Measurements from ENCODE around the gene ABCC1. TPM values are rescaled to one million over a fixed set of nuclear protein-coding genes. Genes with fewer than 3 reads are reported as not detected.

The ABCC1 gene
- total and polyA plus RNA-seq, 2 donors (not counting 1 experiment from before 2014, with no cell fraction given): 54.1 to 178 TPM

DNA sequence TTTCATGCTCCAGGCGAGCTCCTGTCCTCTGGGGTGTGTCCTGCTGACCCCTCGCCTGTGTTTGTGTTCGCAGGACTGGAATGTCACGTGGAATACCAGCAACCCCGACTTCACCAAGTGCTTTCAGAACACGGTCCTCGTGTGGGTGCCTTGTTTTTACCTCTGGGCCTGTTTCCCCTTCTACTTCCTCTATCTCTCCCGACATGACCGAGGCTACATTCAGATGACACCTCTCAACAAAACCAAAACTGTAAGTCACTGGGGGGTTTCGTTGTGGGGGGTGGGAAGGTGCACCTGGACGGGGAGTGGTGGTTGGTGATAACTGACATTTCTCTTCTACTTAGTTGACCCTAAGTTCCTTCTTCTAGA lies 58.3 kb downstream of the ABCC1 start:
- H3K79me2 ChIP-seq (ENCODE audit: control insufficient read depth, insufficient read depth, low read length): peaks cover 36% of the 10 kb centered on the region
- no peak overlapping the region for H2AFZ ChIP-seq (ENCODE audit: low read length)
- no peak overlapping the region for H3K4me2 ChIP-seq (ENCODE audit: extremely low read depth, insufficient read depth, low read length)
- no peak overlapping the region for H3K9ac ChIP-seq (ENCODE audit: insufficient read depth, low read length)
- TF ChIP-seq, protein P1, sequence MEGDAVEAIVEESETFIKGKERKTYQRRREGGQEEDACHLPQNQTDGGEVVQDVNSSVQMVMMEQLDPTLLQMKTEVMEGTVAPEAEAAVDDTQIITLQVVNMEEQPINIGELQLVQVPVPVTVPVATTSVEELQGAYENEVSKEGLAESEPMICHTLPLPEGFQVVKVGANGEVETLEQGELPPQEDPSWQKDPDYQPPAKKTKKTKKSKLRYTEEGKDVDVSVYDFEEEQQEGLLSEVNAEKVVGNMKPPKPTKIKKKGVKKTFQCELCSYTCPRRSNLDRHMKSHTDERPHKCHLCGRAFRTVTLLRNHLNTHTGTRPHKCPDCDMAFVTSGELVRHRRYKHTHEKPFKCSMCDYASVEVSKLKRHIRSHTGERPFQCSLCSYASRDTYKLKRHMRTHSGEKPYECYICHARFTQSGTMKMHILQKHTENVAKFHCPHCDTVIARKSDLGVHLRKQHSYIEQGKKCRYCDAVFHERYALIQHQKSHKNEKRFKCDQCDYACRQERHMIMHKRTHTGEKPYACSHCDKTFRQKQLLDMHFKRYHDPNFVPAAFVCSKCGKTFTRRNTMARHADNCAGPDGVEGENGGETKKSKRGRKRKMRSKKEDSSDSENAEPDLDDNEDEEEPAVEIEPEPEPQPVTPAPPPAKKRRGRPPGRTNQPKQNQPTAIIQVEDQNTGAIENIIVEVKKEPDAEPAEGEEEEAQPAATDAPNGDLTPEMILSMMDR (conservative IDR thresholded peaks at IDR 0.05 in 1 of 2, IDR thresholded peaks at IDR 0.05 in 1 of 2; ENCODE audit: low read depth in 1 of 2, low read length in 2 of 2): no peak
- no peak for TF ChIP-seq EZH2 (IDR thresholded peaks at IDR 0.05; ENCODE audit: low read length, missing control alignments)
- DNase-seq (ENCODE audit: low read depth in 2 of 2): no peak
- H3K27me3 ChIP-seq (ENCODE audit: control insufficient read depth, insufficient read depth, low read length): no peaks in the 10 kb centered on the region
- H3K27ac ChIP-seq (ENCODE audit: insufficient read depth, low read length): no peak overlapping the region
- H3K9me3 ChIP-seq (ENCODE audit: control insufficient read depth, insufficient read depth, low read depth, low read length): no peaks in the 10 kb centered on the region
- peaks cover 7% of the 10 kb centered on the region for H3K4me1 ChIP-seq (ENCODE audit: control insufficient read depth, extremely low read depth, insufficient read depth, low read length)
- H4K20me1 ChIP-seq (ENCODE audit: control insufficient read depth, extremely low read depth, insufficient read depth, low read length): no peaks in the 10 kb centered on the region
- no peak overlapping the region for H3K4me3 ChIP-seq (replicated peaks in 1 of 4; ENCODE audit: control extremely low read depth in 1 of 4, insufficient read depth in 1 of 4, low read depth in 3 of 4, low read length in 4 of 4)
- peaks cover 16% of the 10 kb centered on the region for H3K36me3 ChIP-seq (ENCODE audit: control insufficient read depth, insufficient read depth, low read length)

DNA sequence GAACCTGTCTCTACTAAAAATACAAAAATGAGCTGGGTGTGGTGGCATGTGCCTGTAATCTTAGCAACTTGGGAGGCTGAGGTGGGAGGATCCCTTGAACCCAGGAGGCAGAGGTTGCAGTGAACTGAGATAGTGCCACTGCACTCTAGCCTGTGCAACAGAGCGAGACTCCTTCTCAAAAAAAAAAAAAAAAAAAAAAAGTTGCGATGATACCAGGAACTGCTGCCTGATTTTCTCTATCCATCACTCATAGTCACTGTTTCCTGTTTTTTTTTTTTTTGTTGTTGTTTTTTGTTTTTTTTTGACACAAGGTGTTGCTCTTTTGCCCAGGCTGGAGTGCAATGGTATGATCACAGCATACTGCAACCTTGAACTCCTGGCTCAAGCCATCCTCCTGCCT lies 59.2 kb downstream of the ABCC1 start:
- H3K27me3 ChIP-seq (ENCODE audit: control insufficient read depth, insufficient read depth, low read length): no peaks in the 10 kb centered on the region
- no peaks in the 10 kb centered on the region for H3K9me3 ChIP-seq (ENCODE audit: control insufficient read depth, insufficient read depth, low read depth, low read length)
- peaks cover 7% of the 10 kb centered on the region for H3K4me1 ChIP-seq (ENCODE audit: control insufficient read depth, extremely low read depth, insufficient read depth, low read length)
- H3K4me2 ChIP-seq (ENCODE audit: extremely low read depth, insufficient read depth, low read length): no peak overlapping the region
- DNase-seq (ENCODE audit: low read depth in 2 of 2): no peak
- H3K4me3 ChIP-seq (replicated peaks in 1 of 4; ENCODE audit: control extremely low read depth in 1 of 4, insufficient read depth in 1 of 4, low read depth in 3 of 4, low read length in 4 of 4): no peak overlapping the region
- H3K27ac ChIP-seq (ENCODE audit: insufficient read depth, low read length): no peak overlapping the region
- H3K9ac ChIP-seq (ENCODE audit: insufficient read depth, low read length): no peak overlapping the region
- no peaks in the 10 kb centered on the region for H4K20me1 ChIP-seq (ENCODE audit: control insufficient read depth, extremely low read depth, insufficient read depth, low read length)
- H3K36me3 ChIP-seq (ENCODE audit: control insufficient read depth, insufficient read depth, low read length): peaks cover 22% of the 10 kb centered on the region
- H3K79me2 ChIP-seq (ENCODE audit: control insufficient read depth, insufficient read depth, low read length): peaks cover 35% of the 10 kb centered on the region
- no peak overlapping the region for H2AFZ ChIP-seq (ENCODE audit: low read length)
- TF ChIP-seq, protein P1 (conservative IDR thresholded peaks at IDR 0.05 in 1 of 2, IDR thresholded peaks at IDR 0.05 in 1 of 2; ENCODE audit: low read depth in 1 of 2, low read length in 2 of 2): no peak
- TF ChIP-seq EZH2 (IDR thresholded peaks at IDR 0.05; ENCODE audit: low read length, missing control alignments): no peak

DNA sequence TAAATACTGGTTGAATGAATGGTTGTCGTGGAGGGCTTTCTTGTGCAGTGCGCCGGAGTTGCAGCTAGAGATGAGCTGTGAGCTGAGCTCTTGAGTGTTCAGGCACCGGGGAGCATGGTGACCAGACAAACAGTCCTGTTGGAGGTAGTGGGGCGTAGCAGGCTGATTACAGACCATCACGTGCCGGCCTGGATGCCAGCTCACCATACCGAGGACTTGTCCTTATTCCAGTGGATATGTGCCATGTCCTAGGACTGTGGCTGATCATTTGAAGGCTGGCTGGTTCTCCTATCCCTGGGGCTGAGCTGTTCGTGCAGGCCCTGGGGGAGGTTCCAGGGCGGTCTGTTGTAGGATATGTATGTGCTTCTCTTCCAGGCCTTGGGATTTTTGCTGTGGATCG lies 60.0 kb downstream of the ABCC1 start:
- no peak overlapping the region for H3K9ac ChIP-seq (ENCODE audit: insufficient read depth, low read length)
- H3K79me2 ChIP-seq (ENCODE audit: control insufficient read depth, insufficient read depth, low read length): peaks cover 35% of the 10 kb centered on the region
- no peaks in the 10 kb centered on the region for H3K27me3 ChIP-seq (ENCODE audit: control insufficient read depth, insufficient read depth, low read length)
- no peaks in the 10 kb centered on the region for H3K9me3 ChIP-seq (ENCODE audit: control insufficient read depth, insufficient read depth, low read depth, low read length)
- no peak for TF ChIP-seq EZH2 (IDR thresholded peaks at IDR 0.05; ENCODE audit: low read length, missing control alignments)
- TF ChIP-seq, protein P1 (conservative IDR thresholded peaks at IDR 0.05 in 1 of 2, IDR thresholded peaks at IDR 0.05 in 1 of 2; ENCODE audit: low read depth in 1 of 2, low read length in 2 of 2): no peak
- no peaks in the 10 kb centered on the region for H4K20me1 ChIP-seq (ENCODE audit: control insufficient read depth, extremely low read depth, insufficient read depth, low read length)
- H3K27ac ChIP-seq (ENCODE audit: insufficient read depth, low read length): no peak overlapping the region
- peaks cover 23% of the 10 kb centered on the region for H3K36me3 ChIP-seq (ENCODE audit: control insufficient read depth, insufficient read depth, low read length)
- H2AFZ ChIP-seq (ENCODE audit: low read length): no peak overlapping the region
- no peak for DNase-seq (ENCODE audit: low read depth in 2 of 2)
- no peak overlapping the region for H3K4me2 ChIP-seq (ENCODE audit: extremely low read depth, insufficient read depth, low read length)
- H3K4me1 ChIP-seq (ENCODE audit: control insufficient read depth, extremely low read depth, insufficient read depth, low read length): peaks cover 3% of the 10 kb centered on the region
- H3K4me3 ChIP-seq (replicated peaks in 1 of 4; ENCODE audit: control extremely low read depth in 1 of 4, insufficient read depth in 1 of 4, low read depth in 3 of 4, low read length in 4 of 4): no peak overlapping the region
